Mesenchymal stem cell (in vitro differentiated cells and primary cell): ENCODE results near the gene FAAH2.
"Not testable (repeated sequence)": the region's sequence is repeated elsewhere in the genome, so short reads cannot be mapped to it uniquely, and the experiment has no call there.

Experiments
- DNase-seq: peaks from one replicate; pipeline ENCODE4 v3.0.0-alpha.2; 2013
- H2AFZ ChIP-seq: one replicate; pipeline ENCODE4 v1.6.1; 2013; ENCODE audit warnings: low read depth, mild to moderate bottlenecking, control low read depth, inconsistent platforms, low read length, moderate library complexity
- H2AK5ac ChIP-seq: 2 replicates; pipeline ENCODE4 v1.6.1; 2013; ENCODE audit warnings: low read length, moderate library complexity, mild to moderate bottlenecking, inconsistent platforms; ENCODE audit not compliant: severe bottlenecking
- H2BK120ac ChIP-seq: one replicate; pipeline ENCODE4 v1.6.1; 2013; ENCODE audit warnings: low read depth, mild to moderate bottlenecking, inconsistent platforms, low read length, moderate library complexity
- H2BK12ac ChIP-seq, 2 experiments: one replicate each; pipeline ENCODE4 v1.6.1; 2013; ENCODE audit warnings: inconsistent platforms in 2 of 2, low read length in 2 of 2, mild to moderate bottlenecking in 2 of 2, moderate library complexity in 2 of 2, control low read depth in 1 of 2
- H2BK15ac ChIP-seq: one replicate; pipeline ENCODE4 v1.6.1; 2013; ENCODE audit warnings: mild to moderate bottlenecking, low read depth, inconsistent platforms; ENCODE audit not compliant: poor library complexity, severe bottlenecking
- H2BK5ac ChIP-seq: 2 replicates; pipeline ENCODE4 v1.6.1; 2013; ENCODE audit warnings: low read depth, mild to moderate bottlenecking, low read length, control low read depth, inconsistent platforms; ENCODE audit not compliant: poor library complexity, severe bottlenecking
- H3K14ac ChIP-seq, 2 experiments: one replicate each; pipeline ENCODE4 v1.6.1; 2013; ENCODE audit warnings: inconsistent platforms in 2 of 2, low read length in 2 of 2, control low read depth in 1 of 2, mild to moderate bottlenecking in 1 of 2, moderate library complexity in 1 of 2
- H3K18ac ChIP-seq, 2 experiments: one replicate each; pipeline ENCODE4 v1.6.1; 2013; ENCODE audit warnings: inconsistent platforms in 2 of 2, low read length in 2 of 2, control low read depth in 1 of 2, low read depth in 1 of 2, mild to moderate bottlenecking in 1 of 2
- H3K23ac ChIP-seq, 2 experiments: one replicate each; pipeline ENCODE4 v1.6.1; 2013; ENCODE audit warnings: inconsistent platforms in 2 of 2, low read length in 2 of 2, mild to moderate bottlenecking in 2 of 2, moderate library complexity in 2 of 2, control low read depth in 1 of 2
- H3K27ac ChIP-seq: 2 replicates; pipeline ENCODE4 v1.5.1; 2013; ENCODE audit warnings: mild to moderate bottlenecking, moderate library complexity, low read length, control low read depth, inconsistent platforms; ENCODE audit not compliant: poor library complexity, severe bottlenecking
- H3K27me3 ChIP-seq, 2 experiments: 2 replicates each; pipeline versions ENCODE4 v1.6.1 to v1.7.0; 2013; ENCODE audit warnings: low read length in 2 of 2, mild to moderate bottlenecking in 2 of 2, moderate library complexity in 2 of 2, control low read depth in 1 of 2, inconsistent platforms in 1 of 2; ENCODE audit not compliant: control insufficient read depth in 1 of 2, insufficient read depth in 1 of 2
- H3K36me3 ChIP-seq, 2 experiments: 2 replicates each; pipeline versions ENCODE4 v1.6.1 to v1.7.0; 2013; ENCODE audit warnings: low read length in 2 of 2, control low read depth in 1 of 2, inconsistent platforms in 1 of 2, low read depth in 1 of 2, mild to moderate bottlenecking in 1 of 2; ENCODE audit not compliant: insufficient read depth in 2 of 2, control insufficient read depth in 1 of 2
- H3K4ac ChIP-seq, 2 experiments: one replicate each; pipeline ENCODE4 v1.6.1; 2013; ENCODE audit warnings: inconsistent platforms in 2 of 2, low read length in 2 of 2, mild to moderate bottlenecking in 2 of 2, moderate library complexity in 2 of 2, control low read depth in 1 of 2, low read depth in 1 of 2
- H3K4me1 ChIP-seq: 2 replicates; pipeline ENCODE4 v1.6.1; 2013; ENCODE audit warnings: low read depth, low read length, control low read depth; ENCODE audit not compliant: control insufficient read depth, insufficient read depth
- H3K4me2 ChIP-seq: 2 replicates; pipeline ENCODE4 v1.6.1; 2013; ENCODE audit warnings: low read length, mild to moderate bottlenecking, inconsistent platforms; ENCODE audit not compliant: poor library complexity, severe bottlenecking
- H3K4me3 ChIP-seq, 2 experiments: 2 replicates each; pipeline versions ENCODE4 v1.5.1 to v1.7.0; 2013; ENCODE audit warnings: low read length in 2 of 2, mild to moderate bottlenecking in 2 of 2, control low read depth in 1 of 2, low read depth in 1 of 2; ENCODE audit not compliant: insufficient read depth in 1 of 2
- H3K79me1 ChIP-seq: replicated peaks from 2 replicates; pipeline ENCODE4 v1.6.1; 2013; ENCODE audit warnings: mild to moderate bottlenecking, control low read depth, low read length, inconsistent platforms; ENCODE audit not compliant: poor library complexity, severe bottlenecking
- H3K9ac ChIP-seq: 2 replicates; pipeline ENCODE4 v1.7.0; 2013; ENCODE audit warnings: mild to moderate bottlenecking, low read length, moderate library complexity
- H3K9me3 ChIP-seq: 2 replicates; pipeline ENCODE4 v1.7.0; 2013; ENCODE audit warnings: mild to moderate bottlenecking, low read length; ENCODE audit not compliant: control insufficient read depth
- H4K8ac ChIP-seq: one replicate; pipeline ENCODE4 v1.6.1; 2013; ENCODE audit warnings: inconsistent platforms, mild to moderate bottlenecking, low read length, moderate library complexity
- H4K91ac ChIP-seq: one replicate; pipeline ENCODE4 v1.6.1; 2013; ENCODE audit warnings: mild to moderate bottlenecking, low read length, inconsistent platforms
- WGBS: methylation state at CpG from one replicate; pipeline ENCODE4 v1.1.7; 2013; ENCODE audit warnings: mixed read lengths; 5-methylcytosine and 5-hydroxymethylcytosine counted together

The FAAH2 gene

DNA sequence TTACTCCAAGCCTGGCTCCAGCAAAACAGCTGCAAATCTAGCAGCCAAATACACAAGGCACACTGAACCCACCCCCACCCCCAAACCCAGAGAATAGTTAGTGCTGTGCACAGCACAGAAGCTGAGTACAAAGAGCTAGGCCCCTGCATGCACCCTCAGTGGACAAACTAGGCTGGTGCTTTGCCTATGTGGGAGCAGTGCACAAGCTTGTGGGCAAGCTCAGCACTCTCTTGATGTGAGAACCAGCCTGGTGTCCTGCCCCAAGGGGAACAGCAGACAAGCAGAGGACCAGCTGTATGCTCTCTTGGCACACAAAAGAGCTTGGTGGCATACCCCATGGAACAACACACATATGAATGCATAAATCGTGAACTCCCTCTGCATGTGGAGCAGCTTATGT is 81.7 kb downstream of the FAAH2 start:
- no peak overlapping the region for H3K27ac ChIP-seq
- H4K91ac ChIP-seq = no peak overlapping the region
- 36% methylated on average over 1 of the region's 1 CpG for WGBS
- H2AK5ac ChIP-seq = no peak overlapping the region
- no peaks in the 10 kb centered on the region for H3K79me1 ChIP-seq
- H3K36me3 ChIP-seq = no peaks in the 10 kb centered on the region
- H2BK12ac ChIP-seq = no peak overlapping the region
- H2AFZ ChIP-seq = no peak overlapping the region
- no peaks in the 10 kb centered on the region for H3K4me1 ChIP-seq
- no peak overlapping the region for H2BK15ac ChIP-seq
- no peak overlapping the region for H3K4me3 ChIP-seq
- H3K9me3 ChIP-seq = no peaks in the 10 kb centered on the region
- no peak overlapping the region for H2BK5ac ChIP-seq
- H3K9ac ChIP-seq = no peak overlapping the region
- no peak overlapping the region for H3K4me2 ChIP-seq
- H2BK120ac ChIP-seq = no peak overlapping the region
- no peak overlapping the region for H3K4ac ChIP-seq
- DNase-seq = no peak
- no peak overlapping the region for H3K14ac ChIP-seq
- H3K18ac ChIP-seq = no peak overlapping the region
- H3K23ac ChIP-seq = no peak overlapping the region
- peaks cover 0 to 6% of the 10 kb centered on the region in 2 experiments for H3K27me3 ChIP-seq
- H4K8ac ChIP-seq = no peak overlapping the region

DNA sequence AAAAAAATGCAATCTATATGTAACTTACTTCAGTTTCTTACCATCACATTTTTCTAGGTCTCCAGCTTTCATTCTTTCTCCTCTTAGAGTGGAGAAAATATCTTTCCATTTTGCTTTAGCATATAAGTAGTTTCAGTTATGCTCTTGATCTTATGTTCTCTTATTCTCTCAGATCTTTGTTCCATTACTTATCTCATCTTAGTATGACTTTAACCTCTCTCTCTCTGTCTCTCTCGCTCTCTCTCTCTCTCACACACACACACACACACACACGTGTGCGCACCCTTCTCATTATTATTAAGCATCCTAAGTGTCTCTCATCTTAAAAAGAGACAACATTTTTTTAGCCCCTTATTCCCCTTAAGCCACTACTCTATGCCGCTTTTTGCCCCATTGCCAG is 92.8 kb downstream of the FAAH2 start:
- Histone ChIP-seq H4K91ac (no peak overlapping the region), H2AFZ (no peak overlapping the region), H3K27ac (no peak overlapping the region), H3K36me3 (no peaks in the 10 kb centered on the region), H3K23ac (no peak overlapping the region), H3K4ac (no peak overlapping the region), H3K4me1 (no peaks in the 10 kb centered on the region), H2BK5ac (no peak overlapping the region), H3K9ac (no peak overlapping the region), H3K79me1 (no peaks in the 10 kb centered on the region), H3K18ac (no peak overlapping the region), H3K27me3 (no peaks in the 10 kb centered on the region), H3K4me3 (no peak overlapping the region), H3K14ac (no peak overlapping the region), H2BK12ac (no peak overlapping the region), H2AK5ac (no peak overlapping the region), H3K4me2 (no peak overlapping the region), H2BK15ac (no peak overlapping the region), H4K8ac (no peak overlapping the region), H3K9me3 (no peaks in the 10 kb centered on the region), H2BK120ac (no peak overlapping the region)
- WGBS = 86% methylated on average over 4 of the region's 4 CpGs
- DNase-seq = no peak

- Histone ChIP-seq H2BK15ac (no peak overlapping the region), H3K36me3 (no peaks in the 10 kb centered on the region), H3K4me3 (no peak overlapping the region), H3K9ac (no peak overlapping the region), H3K23ac (no peak overlapping the region), H2BK12ac (no peak overlapping the region), H3K9me3 (no peaks in the 10 kb centered on the region), H4K91ac (no peak overlapping the region), H2AK5ac (no peak overlapping the region), H2AFZ (no peak overlapping the region), H4K8ac (no peak overlapping the region), H3K4ac (no peak overlapping the region), H3K27me3 (no peaks in the 10 kb centered on the region), H3K4me2 (no peak overlapping the region), H3K4me1 (no peaks in the 10 kb centered on the region), H3K14ac (no peak overlapping the region), H2BK5ac (no peak overlapping the region), H2BK120ac (no peak overlapping the region), H3K27ac (no peak overlapping the region), H3K79me1 (no peaks in the 10 kb centered on the region), H3K18ac (no peak overlapping the region)
- WGBS = 100% methylated on average over 1 of the region's 3 CpGs
- no peak for DNase-seq
These were observed 93.7 kb downstream of the FAAH2 start for GRCh38 chrX:57380026-57380796.

GRCh38 chrX:57394162-57394561 is 107.7 kb downstream of the FAAH2 start:
- H3K14ac ChIP-seq, H2BK15ac ChIP-seq, H4K8ac ChIP-seq, H3K18ac ChIP-seq, H3K23ac ChIP-seq, H2BK12ac ChIP-seq, H3K4me2 ChIP-seq, H3K27ac ChIP-seq, H3K4ac ChIP-seq, H3K4me3 ChIP-seq, H3K9ac ChIP-seq, DNase-seq, H3K27me3 ChIP-seq, H2AK5ac ChIP-seq, H2BK120ac ChIP-seq, H2AFZ ChIP-seq, H3K4me1 ChIP-seq, H3K79me1 ChIP-seq, H3K36me3 ChIP-seq, H4K91ac ChIP-seq, H2BK5ac ChIP-seq: not testable (repeated sequence)
- peaks cover 13% of the 10 kb centered on the region for H3K9me3 ChIP-seq
- 67% methylated on average over 5 of the region's 7 CpGs for WGBS
